Mucosa of gallbladder (tissue), 1 donor: Measurements from ENCODE around the gene COLEC11. TPM values are rescaled to one million over a fixed set of nuclear protein-coding genes. Genes with fewer than 3 reads are reported as not detected.
"Not testable (repeated sequence)": the region's sequence is repeated elsewhere in the genome, so short reads cannot be mapped to it uniquely, and the experiment has no call there.

ENCODE experiments used
- DNase-seq: peaks from one replicate; pipeline ENCODE4 v3.0.0-alpha.2; 2020; ENCODE audit warnings: low spot score
- total RNA-seq: library from RNA; stranded (reverse); gene quantifications from one replicate; pipeline ENCODE4 v1.2.1, GENCODE V29; 2021
- donor health status: DM: no; HTN: no; CAD: no.

Gene COLEC11
- total RNA-seq, 1 donor from 2014 or later = 79.0 TPM

- DNase-seq = no peak
Measured at GRCh38 chr2:3652896-3653625, 58.1 kb downstream of the COLEC11 start.

GRCh38 chr2:3654011-3654410 lies 59.1 kb downstream of the COLEC11 start:
- no peak for DNase-seq

GRCh38 chr2:3654531-3655225 lies 59.8 kb downstream of the COLEC11 start:
- DNase-seq = no peak

DNA sequence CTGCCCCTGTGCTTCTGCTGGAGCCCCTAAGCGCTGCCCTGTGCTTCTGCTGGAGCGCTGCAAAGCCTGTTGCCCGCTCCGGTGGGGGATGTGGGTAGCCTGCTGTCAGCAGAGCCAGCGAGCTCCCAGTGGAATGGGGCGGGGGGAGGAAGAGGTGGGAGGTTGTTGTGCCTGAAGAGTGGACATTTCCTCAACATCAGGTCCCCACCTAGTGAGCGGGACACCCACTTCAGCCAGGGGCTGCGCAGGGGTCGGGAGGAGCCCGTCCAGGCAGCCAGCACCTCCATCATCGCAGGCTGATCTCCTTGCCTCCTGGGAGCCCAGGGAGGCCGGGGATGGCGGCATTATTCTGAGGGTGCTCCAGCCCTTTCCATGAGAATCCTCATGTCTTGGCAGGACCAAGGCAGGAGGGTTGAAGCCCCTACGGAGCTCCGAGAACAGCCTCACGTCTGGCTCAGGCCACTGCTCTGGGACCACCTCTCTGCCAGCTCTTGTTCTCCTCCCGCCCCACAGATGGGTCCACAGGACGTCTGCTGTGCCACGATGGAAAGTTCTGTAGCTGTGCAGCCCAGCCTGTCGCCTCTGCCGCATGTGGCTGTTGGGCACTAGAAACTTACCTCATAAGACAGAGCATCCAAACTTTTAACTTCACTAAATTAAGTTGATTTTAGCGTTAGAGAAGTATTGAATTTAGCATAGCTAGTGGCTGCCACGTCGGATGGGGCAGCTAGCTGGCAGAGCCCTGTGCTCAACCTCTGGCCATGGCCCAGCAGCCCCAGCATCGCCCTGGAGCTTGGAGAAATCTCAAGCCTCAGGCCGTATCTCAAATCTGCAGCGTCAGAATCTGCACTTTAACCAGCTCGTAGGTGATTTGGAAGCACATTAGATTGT lies 61.2 kb downstream of the COLEC11 start:
- no peak for DNase-seq

DNA sequence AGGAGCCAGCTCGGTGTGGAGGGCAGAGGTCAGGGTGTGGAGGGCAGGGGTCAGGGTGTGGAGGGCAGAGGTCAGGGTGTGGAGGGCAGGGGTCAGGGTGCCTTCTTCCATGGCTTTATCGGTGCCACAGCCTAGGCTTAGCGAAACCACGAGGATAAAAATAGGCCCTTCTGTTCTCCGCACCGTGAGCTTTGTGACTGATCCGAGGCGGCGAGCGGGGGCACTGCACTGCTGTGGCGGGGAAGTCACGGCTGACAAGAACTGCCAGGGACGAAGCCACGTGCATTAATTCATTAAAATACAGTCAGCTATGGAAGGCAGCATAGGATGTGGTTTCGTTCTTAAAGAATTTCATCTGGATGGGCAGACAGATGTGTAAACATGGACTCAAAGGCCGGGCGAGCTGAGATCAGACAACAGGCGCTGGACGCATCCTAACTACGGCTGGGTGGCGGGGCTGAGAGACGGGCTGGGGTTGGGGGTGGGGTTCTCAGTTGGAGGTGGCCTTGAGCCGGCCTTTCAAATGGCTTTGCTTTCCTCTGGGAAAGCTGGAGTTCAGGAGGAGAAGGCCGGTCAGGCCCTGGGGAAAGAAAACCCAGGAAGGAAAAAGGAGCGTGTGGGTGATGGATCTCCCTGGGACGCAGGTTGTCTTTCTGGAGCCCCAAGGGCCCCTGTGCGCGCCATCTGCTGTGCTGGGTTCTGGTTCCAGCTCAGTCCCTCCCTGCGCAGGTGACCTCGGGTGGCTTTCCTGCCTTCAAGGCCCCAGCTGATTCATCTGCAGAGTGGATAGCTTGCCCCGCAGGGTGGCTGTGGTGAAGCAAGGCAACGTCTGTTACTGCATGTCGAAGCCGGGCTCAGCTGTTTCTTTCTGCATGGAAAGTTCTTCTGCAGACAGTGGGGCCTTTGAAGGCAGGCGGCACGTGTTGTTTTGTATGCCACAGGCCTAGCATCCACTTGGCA lies 62.1 kb downstream of the COLEC11 start:
- no peak for DNase-seq

DNA sequence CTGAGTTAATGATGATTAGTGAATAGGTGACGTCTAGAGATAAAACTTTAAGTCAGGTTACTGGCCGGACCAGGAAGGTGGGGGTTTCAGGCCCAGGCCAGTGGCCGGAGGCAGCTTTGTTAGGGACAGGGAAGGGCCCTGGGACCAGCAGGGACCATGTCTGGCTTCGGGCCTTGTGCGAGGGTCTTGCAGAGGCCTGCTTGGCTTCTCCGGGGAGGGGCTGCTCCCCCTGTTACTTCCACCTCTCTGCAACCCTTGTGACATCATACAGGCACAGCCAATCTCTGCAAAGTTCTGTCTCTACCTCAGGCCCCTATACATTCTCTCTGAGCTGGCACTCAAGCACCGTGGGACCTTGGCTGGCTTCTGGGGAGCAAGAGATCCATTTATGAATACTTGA lies 63.0 kb downstream of the COLEC11 start, which contains the start of gene ALLC:
ALLC (plus strand) TSS at position 320 of the 400 bp plus-strand sequence. CDS start 12,958 bp downstream, outside the sequence.
- DNase-seq = no peak

DNA sequence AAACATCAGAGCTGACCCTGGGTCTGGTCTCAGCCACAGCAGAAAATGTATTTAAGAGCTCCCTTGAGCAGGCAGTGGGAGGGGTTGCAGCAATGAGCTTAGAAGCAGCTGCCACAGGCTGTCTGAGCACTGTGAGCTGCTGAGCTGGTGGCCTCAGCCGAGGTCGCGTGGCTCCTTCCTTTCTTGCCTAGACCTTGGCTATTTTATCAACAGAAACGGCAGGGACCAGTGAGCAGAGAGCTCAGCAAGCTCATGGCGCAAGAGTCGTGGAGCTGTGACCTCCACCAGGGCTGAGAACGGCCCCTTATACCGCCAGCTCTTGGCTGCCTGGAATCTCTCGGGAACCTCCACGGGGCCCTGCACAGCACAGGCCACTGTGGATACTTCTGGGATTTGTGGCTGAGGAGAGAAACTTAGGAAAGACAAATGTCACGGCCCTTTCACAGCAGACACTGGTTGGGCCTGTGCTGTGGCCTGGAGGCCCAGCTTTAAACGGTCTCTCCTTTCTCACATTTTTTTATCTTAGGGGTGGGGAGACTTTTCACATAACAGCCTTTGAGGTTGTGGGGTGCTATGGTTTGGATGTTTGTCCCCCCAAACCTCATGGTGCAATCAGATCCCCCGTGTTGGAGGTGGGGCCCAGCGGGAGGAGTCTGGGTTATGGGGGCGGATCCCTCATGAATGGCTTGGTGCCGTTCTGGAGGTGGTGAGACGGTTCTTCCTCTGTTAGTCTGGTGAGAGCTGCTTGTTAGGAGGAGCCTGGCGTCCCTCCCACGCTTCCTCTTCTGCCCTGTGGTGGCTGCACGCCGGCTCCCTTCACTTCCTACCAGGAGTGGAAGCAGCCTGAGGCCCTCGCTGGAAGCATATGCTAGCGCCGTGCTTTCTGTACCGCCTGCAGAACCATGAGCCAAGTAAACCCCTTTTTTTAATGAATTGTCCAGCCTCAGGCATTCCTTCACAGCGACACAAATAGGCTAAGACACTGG lies 64.8 kb downstream of the COLEC11 start:
- DNase-seq = no peak

GRCh38 chr2:3660640-3661039 lies 65.7 kb downstream of the COLEC11 start:
- not testable (repeated sequence) for DNase-seq

DNA sequence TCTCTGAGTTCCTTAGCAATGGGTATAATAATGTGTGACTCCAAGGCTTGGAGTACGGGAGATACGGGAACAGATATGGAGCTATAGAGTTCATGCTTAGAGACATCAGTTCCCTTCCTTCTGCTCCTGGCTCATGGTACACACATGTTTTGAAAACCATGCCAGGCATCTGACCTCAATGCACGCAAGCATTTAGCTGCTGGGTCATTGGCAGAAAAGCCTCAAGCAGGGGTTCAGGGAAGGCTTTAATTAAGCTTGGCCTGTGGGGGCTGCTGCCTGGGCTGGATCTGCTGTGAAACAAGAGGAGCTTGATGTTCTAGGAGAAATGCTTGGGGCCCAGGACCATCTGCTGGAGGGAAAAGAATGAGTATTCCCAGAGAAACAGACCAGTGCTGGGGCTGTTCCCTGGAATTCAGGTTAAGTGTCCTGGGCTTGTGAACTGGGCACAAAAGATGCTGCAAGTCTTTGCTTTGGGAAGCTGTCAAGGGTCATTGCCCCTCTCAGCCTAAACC lies 66.3 kb downstream of the COLEC11 start:
- no peak for DNase-seq

- DNase-seq = no peak
Measured at GRCh38 chr2:3662239-3662638, 67.3 kb downstream of the COLEC11 start.

- DNase-seq = no peak
Measured at GRCh38 chr2:3664118-3664517, 69.2 kb downstream of the COLEC11 start.

GRCh38 chr2:3664925-3665324 lies 70.0 kb downstream of the COLEC11 start:
- DNase-seq = no peak

GRCh38 chr2:3665886-3666612 lies 71.1 kb downstream of the COLEC11 start:
- no peak for DNase-seq

- DNase-seq = no peak
Measured at GRCh38 chr2:3666613-3666975, 71.7 kb downstream of the COLEC11 start.

DNA sequence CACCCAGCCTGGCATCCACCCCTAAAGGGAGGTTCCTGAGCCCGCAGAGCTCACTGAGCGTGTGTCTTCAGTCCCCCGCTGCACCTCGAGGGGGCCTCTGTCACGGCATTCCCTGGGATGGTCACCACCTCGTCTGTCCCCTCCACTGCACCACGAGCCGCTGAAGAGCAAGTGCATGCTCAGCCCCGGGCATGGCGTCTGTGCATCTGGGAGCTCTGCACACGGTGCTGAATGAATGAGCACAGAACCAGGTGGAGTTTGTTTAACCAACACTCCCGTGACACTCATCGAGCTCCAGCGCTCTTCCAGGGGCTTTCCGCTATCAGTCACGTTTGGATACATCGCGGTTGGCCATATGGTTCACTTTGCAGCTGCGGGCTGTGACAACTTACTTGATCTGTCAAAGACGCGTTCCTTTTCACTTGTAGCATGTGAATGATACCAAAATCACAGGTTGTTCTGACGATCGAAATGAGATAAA lies 72.3 kb downstream of the COLEC11 start:
- no peak for DNase-seq

DNA sequence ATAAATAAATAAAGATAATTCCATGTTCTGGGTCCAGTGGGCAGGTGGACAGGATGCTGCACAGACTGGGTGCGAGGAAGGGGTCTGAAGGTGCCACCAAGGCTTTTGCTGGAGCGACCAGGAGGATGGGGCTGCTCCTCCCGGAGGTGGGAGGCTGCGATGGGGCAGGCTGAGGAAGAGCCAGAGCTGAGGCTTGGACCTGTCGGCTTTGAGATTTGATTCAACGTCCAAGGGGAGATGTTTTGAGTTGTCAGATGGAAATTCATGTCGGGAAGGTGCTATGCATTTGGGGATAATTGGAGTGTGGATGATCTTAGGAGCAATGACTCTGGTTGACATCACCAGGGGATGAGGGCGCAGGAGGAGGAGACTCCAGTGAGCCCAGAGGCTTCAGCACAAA lies 74.7 kb downstream of the COLEC11 start:
- no peak for DNase-seq

GRCh38 chr2:3670376-3670775 lies 75.5 kb downstream of the COLEC11 start:
- DNase-seq = no peak

DNA sequence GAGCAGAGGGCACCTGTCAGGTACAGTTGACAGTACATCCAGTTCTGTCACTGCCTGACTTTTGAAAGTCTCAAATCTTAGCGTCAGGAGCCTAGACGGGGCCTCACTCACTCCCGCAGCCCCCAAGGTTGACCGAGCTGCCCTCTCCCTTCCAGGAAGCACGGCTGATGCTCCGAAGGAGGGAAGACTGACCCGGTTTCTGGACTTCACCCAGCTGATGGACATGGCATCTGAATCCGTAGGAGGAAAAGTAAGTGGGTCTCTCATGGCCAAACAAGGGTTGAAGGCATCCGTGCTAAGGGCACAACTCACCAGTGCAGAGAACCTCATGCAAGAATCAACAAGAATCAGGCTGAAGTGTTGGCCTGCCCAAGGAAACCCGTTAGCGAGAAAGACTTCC lies 76.0 kb downstream of the COLEC11 start:
- no peak for DNase-seq
